GM10266 (cell line): ENCODE data around the gene LEPROT.

Source experiments
- DNase-seq: peaks from one replicate; pipeline ENCODE4 v3.0.0; 2012; ENCODE audit errors: extremely low spot score
- CTCF ChIP-seq: IDR thresholded peaks from 2 replicates; pipeline ENCODE4 v1.5.1; 2012; ENCODE audit warnings: mild to moderate bottlenecking, low read depth; ENCODE audit not compliant: control insufficient read depth, insufficient read depth; ENCODE audit errors: missing control alignments

Gene LEPROT

GRCh38 chr1:65422241-65423203, 2.1 kb downstream of the LEPROT start:
- DNase-seq = no peak
- TF ChIP-seq CTCF = no peak

- no peak for TF ChIP-seq CTCF
- DNase-seq = no peak
Measured at GRCh38 chr1:65423884-65424572, 3.6 kb downstream of the LEPROT start.

- no peak for DNase-seq
- no peak for TF ChIP-seq CTCF
Measured at GRCh38 chr1:65424573-65424889, 4.1 kb downstream of the LEPROT start.

- DNase-seq = no peak
- no peak for TF ChIP-seq CTCF
Measured at GRCh38 chr1:65425006-65425405, 4.5 kb downstream of the LEPROT start.

- no peak for DNase-seq
Measured at GRCh38 chr1:65425697-65426096, 5.2 kb downstream of the LEPROT start.

GRCh38 chr1:65429078-65429477, 8.6 kb downstream of the LEPROT start:
- no peak for DNase-seq
- TF ChIP-seq CTCF = no peak

More at GRCh38 chr1:65425697-65426096, 5.2 kb downstream of the LEPROT start:
- TF ChIP-seq CTCF = no peak

- no peak for TF ChIP-seq CTCF
- no peak for DNase-seq
Measured at GRCh38 chr1:65429806-65430205, 9.3 kb downstream of the LEPROT start.
